ENCODE data around the gene KIF26B. TPM values are rescaled to one million over a fixed set of nuclear protein-coding genes. Genes with fewer than 3 reads are reported as not detected.

Gene KIF26B
- total and polyA plus RNA-seq, 2 experiments from 2014 or later = 0.03 to 0.76 TPM

- no peaks in the 10 kb centered on the region for H3K9me3 Mint-ChIP-seq
- ATAC-seq = no peak
- H4K20me1 ChIP-seq (replicated peaks; ENCODE audit: insufficient read depth) = no peaks in the 10 kb centered on the region
These were observed 401.3 kb downstream of the KIF26B start for GRCh38 chr1:245556057-245556456.

More at GRCh38 chr1:245556057-245556456, 401.3 kb downstream of the KIF26B start:
- Mint-ChIP-seq H3K4me3 (no peak overlapping the region), H3K27ac (no peak overlapping the region), H3K36me3 (ENCODE audit: low read depth) (no peaks in the 10 kb centered on the region; the same call in 2 of the 3 replicates), H3K27me3 (ENCODE audit: insufficient read depth, low read depth, poor library complexity) (peaks cover 8% of the 10 kb centered on the region), H3K4me1 (peaks cover 12% of the 10 kb centered on the region; the same call in 2 of the 3 replicates)
- Histone ChIP-seq H3K79me2 (replicated peaks; ENCODE audit: insufficient read depth) (no peaks in the 10 kb centered on the region), H3K4me1 (ENCODE audit: insufficient read depth) (no peaks in the 10 kb centered on the region; the same call in 1 of the 2 replicates), H3K36me3 (ENCODE audit: insufficient read depth) (no peaks in the 10 kb centered on the region), H3K9me2 (ENCODE audit: insufficient read depth) (no peaks in the 10 kb centered on the region), H3K27me3 (ENCODE audit: insufficient read depth) (no peaks in the 10 kb centered on the region), H3K4me2 (no peak overlapping the region), H2AFZ (no peak overlapping the region), H3K4me3 (no peak overlapping the region), H3F3A (replicated peaks; ENCODE audit: low read depth) (no peaks in the 10 kb centered on the region), H3K27ac (ENCODE audit: low read depth) (no peak overlapping the region)
- no peak for TF ChIP-seq POLR2AphosphoS5 (IDR thresholded peaks at IDR 0.05; ENCODE audit: low read depth)
- no peak for TF ChIP-seq NANOG (IDR thresholded peaks at IDR 0.05; ENCODE audit: borderline replicate concordance)
- no peak for TF ChIP-seq STAT1 (IDR thresholded peaks at IDR 0.05; ENCODE audit: unreplicated experiment)
- no peak for TF ChIP-seq ETS1 (IDR thresholded peaks at IDR 0.05)
- no peak for TF ChIP-seq JUNB (IDR thresholded peaks at IDR 0.05; ENCODE audit: unreplicated experiment)
- TF ChIP-seq CTCF (conservative IDR thresholded peaks at IDR 0.05; ENCODE audit: low read depth in 2 of 2) = no peak
- no peak for TF ChIP-seq ZNF462 (CRISPR knock-in tag; IDR thresholded peaks at IDR 0.05)
- no peak for TF ChIP-seq EZH2phosphoT487 (IDR thresholded peaks at IDR 0.05; ENCODE audit: unreplicated experiment)
- TF ChIP-seq ZNF331 (CRISPR knock-in tag; IDR thresholded peaks at IDR 0.05; ENCODE audit: low read depth) = no peak
- TF ChIP-seq CREB1 (CRISPR knock-in tag; IDR thresholded peaks at IDR 0.05; ENCODE audit: low read depth) = no peak
- TF ChIP-seq EZH2 (IDR thresholded peaks at IDR 0.05; ENCODE audit: low read depth, unreplicated experiment) = no peak
- no peak for TF ChIP-seq REST (IDR thresholded peaks at IDR 0.05; ENCODE audit: unreplicated experiment)
- DNase-seq (ENCODE audit: low spot score) = no peak
